GM21786 (cell line): Measurements from ENCODE around the gene SNX33.
"Not testable (repeated sequence)": the region's sequence is repeated elsewhere in the genome, so short reads cannot be mapped to it uniquely, and the experiment has no call there.

Experiments used
- ATAC-seq: cut with Tn5 transposase; IDR thresholded peaks from one replicate; pipeline ENCODE4 v1.9.1; 2021; ENCODE audit not compliant: unreplicated experiment

The SNX33 gene

GRCh38 chr15:75661756-75662140, 14.0 kb downstream of the SNX33 start:
- no peak for ATAC-seq

- ATAC-seq, result no peak
These were observed 15.3 kb downstream of the SNX33 start for GRCh38 chr15:75662823-75663519.

- ATAC-seq, result no peak
These were observed 16.3 kb downstream of the SNX33 start for GRCh38 chr15:75663931-75664421.

- no peak for ATAC-seq
These were observed 19.2 kb downstream of the SNX33 start for GRCh38 chr15:75666823-75667501.

- no peak for ATAC-seq
These were observed 21.6 kb downstream of the SNX33 start for GRCh38 chr15:75669191-75669878.

- ATAC-seq, result no peak
These were observed 22.1 kb downstream of the SNX33 start for GRCh38 chr15:75669879-75670212.

- no peak for ATAC-seq
These were observed 24.3 kb downstream of the SNX33 start for GRCh38 chr15:75671730-75672602.

- no peak for ATAC-seq
These were observed 25.1 kb downstream of the SNX33 start for GRCh38 chr15:75672646-75673425.

- ATAC-seq, result no peak
These were observed 25.9 kb downstream of the SNX33 start for GRCh38 chr15:75673426-75674235.

GRCh38 chr15:75674366-75674765, 26.7 kb downstream of the SNX33 start:
- no peak for ATAC-seq

- ATAC-seq, result no peak
These were observed 28.1 kb downstream of the SNX33 start for GRCh38 chr15:75675579-75676404.

- no peak for ATAC-seq
These were observed 29.2 kb downstream of the SNX33 start for GRCh38 chr15:75676688-75677464.

GRCh38 chr15:75677465-75678323, 30.0 kb downstream of the SNX33 start:
- no peak for ATAC-seq

GRCh38 chr15:75678324-75678690, 30.6 kb downstream of the SNX33 start:
- not testable (repeated sequence) for ATAC-seq

GRCh38 chr15:75680007-75680789, 32.5 kb downstream of the SNX33 start:
- no peak for ATAC-seq
